HEK293 (cell line): ENCODE data around the gene GHRHR.

Experiments
- CTCF ChIA-PET: fragments of 350-600 bp; formaldehyde crosslinking; extraction: SDS; loops from one replicate; lab custom pipeline; 2021; ENCODE audit warnings: antibody characterized with exemption; lab: Yijun Ruan, JAX
- POLR2A ChIA-PET: fragments of 300-600 bp; formaldehyde crosslinking; extraction: SDS; loops from one replicate; lab custom pipeline; 2020; ENCODE audit warnings: antibody characterized with exemption, inconsistent platforms; lab: Yijun Ruan, JAX
- H3K27ac ChIP-seq: fragments of 200-500 bp; sonication (Bioruptor generic); 2 replicates; pipeline ENCODE4 v1.5.1; 2014; ENCODE audit warnings: low read depth, low read length, control low read depth, inconsistent platforms; ENCODE audit errors: extremely low read depth
- H3K36me3 ChIP-seq, 2 experiments: fragments of 200-500 bp in 1 of 2; sonication (Bioruptor generic) in 1 of 2; 1 replicate in 1 of 2; 2 replicates in 1 of 2; pipeline ENCODE4 v1.5.1; 2014 to 2017; ENCODE audit warnings: inconsistent platforms in 2 of 2, low read length in 2 of 2; ENCODE audit not compliant: control insufficient read depth in 2 of 2, insufficient read depth in 1 of 2
- H3K4me1 ChIP-seq: fragments of 200-500 bp; sonication (Bioruptor generic); 2 replicates; pipeline ENCODE4 v1.5.1; 2014; ENCODE audit warnings: mild to moderate bottlenecking, low read length, inconsistent platforms; ENCODE audit not compliant: control insufficient read depth, insufficient read depth
- H3K4me3 ChIP-seq: 2 replicates; pipeline ENCODE4 v1.5.1; 2011; ENCODE audit warnings: low read depth, mild to moderate bottlenecking, control low read depth, low read length, moderate library complexity
- H3K9me3 ChIP-seq: fragments of 200-500 bp; sonication (Bioruptor generic); 2 replicates; pipeline ENCODE4 v1.5.1; 2014; ENCODE audit warnings: low read depth, low read length, inconsistent platforms; ENCODE audit not compliant: control insufficient read depth, insufficient read depth
- ATF2 ChIP-seq: fragments of 450-650 bp; formaldehyde crosslinking; IDR thresholded peaks from 2 replicates; pipeline ENCODE4 v1.5.1; 2016; ENCODE audit warnings: missing biosample characterization, missing genetic modification characterization, low read depth
- BCL11A ChIP-seq: fragments of 450-650 bp; formaldehyde crosslinking; IDR thresholded peaks from 2 replicates; pipeline ENCODE4 v1.5.1; 2016; ENCODE audit warnings: low read depth, missing biosample characterization, missing genetic modification characterization
- GLIS2 ChIP-seq: fragments of 450-650 bp; formaldehyde crosslinking; IDR thresholded peaks from 2 replicates; pipeline ENCODE4 v1.5.1; 2016; ENCODE audit warnings: missing biosample characterization, missing genetic modification characterization
- MEIS1 ChIP-seq: sonication (generic); formaldehyde crosslinking; IDR thresholded peaks from 2 replicates; pipeline ENCODE4 v1.8.1; 2022; ENCODE audit warnings: missing genetic modification reagents, mild to moderate bottlenecking, borderline replicate concordance
- RBAK ChIP-seq: fragments of 450-650 bp; formaldehyde crosslinking; IDR thresholded peaks from 2 replicates; pipeline ENCODE4 v1.5.1; 2016; ENCODE audit warnings: missing biosample characterization, missing genetic modification characterization
- SALL2 ChIP-seq: fragments of 450-650 bp; formaldehyde crosslinking; IDR thresholded peaks from 2 replicates; pipeline ENCODE4 v1.5.0; 2017; ENCODE audit warnings: missing biosample characterization, mild to moderate bottlenecking, missing genetic modification characterization, borderline replicate concordance
- YY1 ChIP-seq: fragments of 450-650 bp; formaldehyde crosslinking; IDR thresholded peaks from 2 replicates; pipeline ENCODE4 v1.5.1; 2018; ENCODE audit warnings: missing biosample characterization, missing genetic modification characterization
- ZBTB11 ChIP-seq: fragments of 450-650 bp; formaldehyde crosslinking; conservative IDR thresholded peaks from 2 replicates; pipeline ENCODE4 v1.5.1; 2016; ENCODE audit warnings: low read depth, missing biosample characterization, missing genetic modification characterization
- ZFHX2 ChIP-seq: fragments of 450-650 bp; formaldehyde crosslinking; conservative IDR thresholded peaks from 2 replicates; pipeline ENCODE4 v1.5.1; 2016; ENCODE audit warnings: missing biosample characterization, missing genetic modification characterization
- ZNF112 ChIP-seq: fragments of 450-650 bp; formaldehyde crosslinking; IDR thresholded peaks from 2 replicates; pipeline ENCODE4 v1.5.0; 2017; ENCODE audit warnings: missing biosample characterization, missing genetic modification characterization
- ZNF132 ChIP-seq: fragments of 450-650 bp; formaldehyde crosslinking; IDR thresholded peaks from 2 replicates; pipeline ENCODE4 v1.5.1; 2017; ENCODE audit warnings: missing biosample characterization, missing genetic modification characterization, borderline replicate concordance
- ZNF133 ChIP-seq: fragments of 450-650 bp; formaldehyde crosslinking; IDR thresholded peaks from 2 replicates; pipeline ENCODE4 v1.5.1; 2016; ENCODE audit warnings: missing biosample characterization, missing genetic modification characterization
- ZNF169 ChIP-seq: fragments of 450-650 bp; formaldehyde crosslinking; IDR thresholded peaks from 2 replicates; pipeline ENCODE4 v1.5.1; 2016; ENCODE audit warnings: missing biosample characterization, missing genetic modification characterization
- ZNF184 ChIP-seq: fragments of 450-650 bp; IDR thresholded peaks from 2 replicates; pipeline ENCODE4 v1.5.1; 2018; ENCODE audit warnings: missing biosample characterization, mild to moderate bottlenecking, missing genetic modification characterization
- ZNF433 ChIP-seq: fragments of 450-650 bp; formaldehyde crosslinking; IDR thresholded peaks from 2 replicates; pipeline ENCODE4 v1.5.1; 2016; ENCODE audit warnings: missing biosample characterization, missing genetic modification characterization, low read depth
- ZNF514 ChIP-seq: fragments of 450-650 bp; formaldehyde crosslinking; IDR thresholded peaks from 2 replicates; pipeline ENCODE4 v1.5.1; 2016; ENCODE audit warnings: missing biosample characterization, missing genetic modification characterization
- ZNF521 ChIP-seq: fragments of 450-650 bp; formaldehyde crosslinking; IDR thresholded peaks from 2 replicates; pipeline ENCODE4 v1.5.1; 2017; ENCODE audit warnings: missing biosample characterization, mild to moderate bottlenecking, missing genetic modification characterization
- ZNF548 ChIP-seq: fragments of 450-650 bp; formaldehyde crosslinking; IDR thresholded peaks from 2 replicates; pipeline ENCODE4 v1.5.1; 2016; ENCODE audit warnings: missing biosample characterization, missing genetic modification characterization
- ZNF549 ChIP-seq: fragments of 450-650 bp; IDR thresholded peaks from 2 replicates; pipeline ENCODE4 v1.5.1; 2018; ENCODE audit warnings: missing biosample characterization, missing genetic modification characterization, mild to moderate bottlenecking, inconsistent platforms, moderate library complexity
- ZNF624 ChIP-seq: fragments of 450-650 bp; formaldehyde crosslinking; IDR thresholded peaks from 2 replicates; pipeline ENCODE4 v1.5.1; 2017; ENCODE audit warnings: missing biosample characterization, missing genetic modification characterization
- ZNF639 ChIP-seq: fragments of 450-650 bp; formaldehyde crosslinking; IDR thresholded peaks from 2 replicates; pipeline ENCODE4 v1.5.1; 2016; ENCODE audit warnings: missing biosample characterization, missing genetic modification characterization
- ZNF701 ChIP-seq: fragments of 450-650 bp; formaldehyde crosslinking; IDR thresholded peaks from 2 replicates; pipeline ENCODE4 v1.5.1; 2016; ENCODE audit warnings: missing biosample characterization, missing genetic modification characterization
- ZNF776 ChIP-seq: fragments of 450-650 bp; formaldehyde crosslinking; IDR thresholded peaks from 2 replicates; pipeline ENCODE4 v1.5.0; 2017; ENCODE audit warnings: missing biosample characterization, missing genetic modification characterization, borderline replicate concordance
- ZNF791 ChIP-seq: fragments of 450-650 bp; formaldehyde crosslinking; IDR thresholded peaks from 2 replicates; pipeline ENCODE4 v1.5.1; 2016; ENCODE audit warnings: missing biosample characterization, missing genetic modification characterization
- ZNF843 ChIP-seq: fragments of 450-650 bp; formaldehyde crosslinking; IDR thresholded peaks from 2 replicates; pipeline ENCODE4 v1.5.1; 2016; ENCODE audit warnings: missing biosample characterization, missing genetic modification characterization
- ZSCAN23 ChIP-seq: fragments of 450-650 bp; formaldehyde crosslinking; IDR thresholded peaks from 2 replicates; pipeline ENCODE4 v1.5.1; 2016; ENCODE audit warnings: missing biosample characterization, missing genetic modification characterization
- ZSCAN30 ChIP-seq: fragments of 450-650 bp; IDR thresholded peaks from 2 replicates; pipeline ENCODE4 v1.5.1; 2018; ENCODE audit warnings: missing biosample characterization, mild to moderate bottlenecking, missing genetic modification characterization, moderate library complexity

Gene GHRHR

GRCh38 chr7:30930621-30931020 is 33.1 kb upstream of the GHRHR start (continued):
- TF ChIP-seq GLIS2 (no peak), ATF2 (tag by site-specific recombination) (no peak), YY1 (no peak), MEIS1 (CRISPR knock-in tag) (no peak), ZNF184 (tag by site-specific recombination) (no peak), ZNF548 (tag by site-specific recombination) (no peak), SALL2 (no peak), ZNF133 (no peak), ZNF521 (tag by site-specific recombination) (no peak)

GRCh38 chr7:30931161-30931928 is 32.4 kb upstream of the GHRHR start:
- Histone ChIP-seq H3K4me1 (no peaks in the 10 kb centered on the region), H3K9me3 (no peaks in the 10 kb centered on the region), H3K4me3 (no peak overlapping the region), H3K27ac (no peak overlapping the region), H3K36me3 (no peaks in the 10 kb centered on the region)
- ChIA-PET CTCF (interaction anchor here (0.7 to 1.1 kb wide), 2 partner anchors 11 to 83 kb away, joined by 3 read pairs; no protein-coding TSS in a partner anchor), POLR2A (no interaction called here)
- TF ChIP-seq ZNF639 (tag by site-specific recombination) (no peak), ZSCAN30 (tag by site-specific recombination) (no peak), ZFHX2 (tag by site-specific recombination) (no peak), ZNF132 (tag by site-specific recombination) (no peak), ZNF791 (tag by site-specific recombination) (no peak), ZNF169 (tag by site-specific recombination) (no peak), BCL11A (tag by site-specific recombination) (no peak), ZNF624 (tag by site-specific recombination) (no peak), ZNF843 (no peak), ZNF433 (tag by site-specific recombination) (no peak), ZNF776 (tag by site-specific recombination) (no peak), ZNF701 (tag by site-specific recombination) (no peak), RBAK (no peak), ZSCAN23 (tag by site-specific recombination) (no peak)

GRCh38 chr7:30931929-30932540 is 31.7 kb upstream of the GHRHR start:
- no peaks in the 10 kb centered on the region for H3K36me3 ChIP-seq
- H3K27ac ChIP-seq = no peak overlapping the region
- no peaks in the 10 kb centered on the region for H3K4me1 ChIP-seq
- H3K4me3 ChIP-seq = no peak overlapping the region
- ChIA-PET POLR2A (no interaction called here), CTCF (interaction anchor here (0.7 kb wide), 1 partner anchor 84 kb away, joined by 3 read pairs; no protein-coding TSS in a partner anchor)
- no peaks in the 10 kb centered on the region for H3K9me3 ChIP-seq
- TF ChIP-seq ZNF549 = no peak
- no peak for TF ChIP-seq ZBTB11 (tag by site-specific recombination)
- no peak for TF ChIP-seq ZNF112 (tag by site-specific recombination)
- TF ChIP-seq ZNF514 (tag by site-specific recombination) = no peak
